Urinary bladder (tissue), 4 donors: ENCODE measurements around the gene MMP17. TPM values are rescaled to one million over a fixed set of nuclear protein-coding genes. Genes with fewer than 3 reads are reported as not detected.

Experiments used
- DNase-seq: peaks from one replicate; pipeline ENCODE4 v3.0.0-alpha.2; 2015; ENCODE audit errors: extremely low spot score
- H3K27ac ChIP-seq: one replicate; pipeline ENCODE4 v1.5.1; 2013; ENCODE audit warnings: low read depth, mild to moderate bottlenecking, moderate library complexity
- H3K36me3 ChIP-seq: one replicate; pipeline ENCODE4 v1.6.1; 2013; ENCODE audit warnings: mild to moderate bottlenecking, moderate library complexity; ENCODE audit not compliant: insufficient read depth
- H3K4me1 ChIP-seq: one replicate; pipeline ENCODE4 v1.6.1; 2013; ENCODE audit warnings: mild to moderate bottlenecking, moderate library complexity; ENCODE audit not compliant: insufficient read depth
- H3K4me3 ChIP-seq: one replicate; pipeline ENCODE4 v1.5.1; 2013; ENCODE audit warnings: low read depth, low read length
- WGBS: extraction: QIAGEN DNeasy Blood & Tissue Kit; methylation state at CpG from one replicate; pipeline ENCODE4 v1.1.7; 2013; 5-methylcytosine and 5-hydroxymethylcytosine counted together
- polyA plus RNA-seq: library from polyadenylated mRNA; stranded (reverse); fragments of 200-250 nt; gene quantifications from one replicate; pipeline ENCODE4 v1.2.3, GENCODE V29; 2013
- total RNA-seq: library from RNA; depleted of rRNA; stranded (reverse); fragments of >200 nt; gene quantifications from one replicate; pipeline ENCODE4 v1.2.3, GENCODE V29; 2014
- donor health status: healthy with polysubstance abuse.
- donor health status: healthy.

Gene MMP17
- total and polyA plus RNA-seq, 2 donors, result 3.9 to 6.9 TPM

GRCh38 chr12:131795064-131795463 is 33.1 kb upstream of the MMP17 start:
- WGBS, result 81% methylated on average over 14 of the region's 14 CpGs
- Histone ChIP-seq H3K4me1 (no peaks in the 10 kb centered on the region), H3K27ac (no peak overlapping the region), H3K4me3 (no peak overlapping the region), H3K36me3 (peaks cover 4% of the 10 kb centered on the region)
- DNase-seq, result no peak

DNA sequence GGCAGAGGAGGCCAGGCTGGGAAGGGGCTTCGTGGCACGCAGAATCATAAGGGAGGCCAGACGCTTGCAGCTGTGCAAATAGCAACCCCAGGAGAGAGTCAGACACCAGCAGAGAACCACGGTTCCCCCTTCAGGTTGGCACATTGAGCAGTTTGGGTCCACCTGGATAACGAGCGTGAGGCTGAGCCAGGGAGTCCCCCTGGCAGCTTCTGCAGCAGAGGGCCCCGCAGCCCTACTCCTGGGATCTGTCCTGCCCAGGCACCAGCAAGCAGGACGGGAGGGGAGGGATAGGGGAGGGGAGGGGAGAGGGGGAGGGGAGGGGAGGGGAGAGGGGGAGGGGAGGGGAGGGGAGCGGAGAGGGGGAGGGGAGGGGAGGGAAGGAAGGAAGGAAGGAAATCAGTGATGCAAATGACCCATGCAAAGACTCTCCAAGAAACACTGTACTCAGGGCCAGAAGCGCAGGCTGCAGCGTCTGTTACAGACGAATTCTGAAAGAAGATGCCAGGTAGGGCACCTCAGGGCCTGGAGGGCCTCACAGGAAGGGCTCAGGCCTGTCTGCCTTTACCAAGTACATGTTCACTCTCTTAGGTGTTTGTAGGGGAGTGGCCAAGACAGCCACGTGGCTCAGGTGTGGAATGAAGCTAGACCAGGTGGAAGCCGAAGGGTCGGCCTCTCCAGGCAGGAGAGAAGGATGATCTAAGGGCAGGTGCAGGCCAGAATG is 32.3 kb upstream of the MMP17 start:
- peaks cover 4% of the 10 kb centered on the region for H3K36me3 ChIP-seq
- no peak overlapping the region for H3K27ac ChIP-seq
- no peaks in the 10 kb centered on the region for H3K4me1 ChIP-seq
- peak; percentile 7 for DNase-seq
- no peak overlapping the region for H3K4me3 ChIP-seq
- 70% methylated on average over 13 of the region's 15 CpGs for WGBS

DNA sequence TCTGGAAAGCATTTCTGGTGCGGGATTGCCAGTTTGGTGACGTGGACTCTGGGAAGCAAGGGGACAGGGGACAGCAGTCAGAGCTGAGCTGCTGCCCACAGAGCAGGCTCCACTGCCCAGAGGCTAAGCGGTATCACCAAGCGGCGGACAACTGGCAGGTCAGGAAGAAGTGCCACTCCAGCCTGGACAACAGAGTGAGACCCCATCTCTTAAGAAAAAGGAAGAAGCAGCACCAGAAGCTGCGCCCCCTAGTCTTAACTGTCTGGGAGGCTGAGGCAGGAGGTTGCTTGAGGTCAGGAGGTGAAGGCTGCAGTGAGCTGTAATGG is 31.8 kb upstream of the MMP17 start:
- Histone ChIP-seq H3K27ac (no peak overlapping the region), H3K4me1 (no peaks in the 10 kb centered on the region), H3K4me3 (no peak overlapping the region), H3K36me3 (peaks cover 4% of the 10 kb centered on the region)
- DNase-seq, result no peak
- WGBS, result 93% methylated on average over 6 of the region's 6 CpGs

DNA sequence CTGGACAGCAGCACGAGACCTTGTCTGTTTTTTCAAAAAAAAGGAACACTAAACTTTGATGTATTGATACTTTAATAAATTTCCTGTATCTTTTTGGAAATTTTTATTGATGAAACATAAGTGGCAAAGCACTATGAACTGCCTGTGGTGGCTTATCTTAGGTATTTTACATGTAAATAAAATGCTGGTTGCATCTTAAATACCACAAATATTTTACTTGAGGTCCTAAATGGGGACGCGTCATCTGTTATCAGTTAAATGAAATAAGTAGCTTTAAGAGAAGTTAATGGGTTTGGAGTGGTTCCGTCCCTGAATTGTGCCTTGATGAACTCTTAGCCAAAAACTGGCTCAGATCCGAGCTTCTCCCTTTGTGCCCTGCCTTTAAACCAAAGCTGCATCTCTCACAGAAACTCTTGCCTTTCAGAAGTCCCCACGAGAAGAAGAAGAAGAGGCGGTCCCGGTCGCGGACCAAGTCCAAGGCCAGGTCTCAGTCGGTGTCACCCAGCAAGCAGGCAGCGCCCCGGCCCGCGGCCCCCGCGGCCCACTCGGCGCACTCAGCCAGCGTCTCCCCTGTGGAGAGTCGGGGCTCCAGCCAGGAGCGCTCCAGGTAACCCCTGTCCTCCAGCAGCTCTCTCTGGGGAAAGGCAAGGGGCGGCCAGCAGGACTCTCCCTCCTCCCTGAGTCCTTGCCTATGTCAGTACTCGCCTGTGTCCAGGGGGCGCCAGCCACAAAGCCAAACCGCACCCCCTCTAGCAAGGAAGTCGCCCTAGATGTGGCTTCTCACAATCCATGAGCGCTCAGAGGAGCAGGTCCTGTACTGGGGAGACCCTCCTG is 31.2 kb upstream of the MMP17 start:
- no peak overlapping the region for H3K4me3 ChIP-seq
- DNase-seq, result no peak
- no peaks in the 10 kb centered on the region for H3K4me1 ChIP-seq
- H3K27ac ChIP-seq, result no peak overlapping the region
- peaks cover 4% of the 10 kb centered on the region for H3K36me3 ChIP-seq
- WGBS, result 90% methylated on average over 28 of the region's 28 CpGs

DNA sequence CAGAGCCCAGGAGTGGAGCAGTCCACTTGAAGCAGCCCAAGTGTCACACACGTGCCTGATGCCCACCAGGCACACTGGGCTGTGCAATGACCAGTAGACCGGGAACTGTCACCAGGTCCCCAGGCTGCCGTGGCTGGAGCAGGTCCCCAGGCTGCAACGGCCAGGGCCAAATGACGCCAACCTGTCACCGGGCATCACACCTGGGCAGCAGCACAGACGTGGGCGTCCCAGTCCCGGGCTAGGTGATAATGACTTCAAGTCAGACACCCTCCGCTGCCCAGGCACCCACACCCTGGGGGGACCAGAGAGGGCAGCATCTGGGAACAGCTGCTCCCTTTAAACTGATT is 30.6 kb upstream of the MMP17 start:
- no peak for DNase-seq
- 87% methylated on average over 10 of the region's 10 CpGs for WGBS
- Histone ChIP-seq H3K4me3 (no peak overlapping the region), H3K36me3 (peaks cover 4% of the 10 kb centered on the region), H3K4me1 (no peaks in the 10 kb centered on the region), H3K27ac (no peak overlapping the region)

DNA sequence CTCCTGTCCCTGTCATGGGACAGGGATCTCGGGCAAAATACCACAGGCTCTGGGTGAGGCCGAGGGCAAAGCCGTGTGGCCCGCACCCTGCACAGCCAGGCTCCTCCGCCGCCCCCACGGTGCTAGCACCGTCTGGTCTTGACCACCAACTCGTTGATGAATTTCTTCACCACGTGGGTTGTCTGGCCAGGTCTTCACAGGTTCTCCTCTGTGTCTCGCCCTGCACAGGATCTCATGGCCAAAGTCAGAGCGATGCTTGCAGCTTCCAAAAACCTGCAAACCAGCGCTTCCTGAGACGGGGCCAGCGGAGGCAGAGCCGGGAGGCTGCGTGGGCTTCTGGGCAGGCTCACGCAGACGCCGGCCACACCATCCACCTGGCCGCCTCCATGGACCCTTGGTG is 29.0 kb upstream of the MMP17 start:
- H3K36me3 ChIP-seq, result peaks cover 4% of the 10 kb centered on the region
- no peak for DNase-seq
- H3K4me3 ChIP-seq, result no peak overlapping the region
- no peak overlapping the region for H3K27ac ChIP-seq
- WGBS, result 93% methylated on average over 21 of the region's 21 CpGs
- H3K4me1 ChIP-seq, result no peaks in the 10 kb centered on the region

DNA sequence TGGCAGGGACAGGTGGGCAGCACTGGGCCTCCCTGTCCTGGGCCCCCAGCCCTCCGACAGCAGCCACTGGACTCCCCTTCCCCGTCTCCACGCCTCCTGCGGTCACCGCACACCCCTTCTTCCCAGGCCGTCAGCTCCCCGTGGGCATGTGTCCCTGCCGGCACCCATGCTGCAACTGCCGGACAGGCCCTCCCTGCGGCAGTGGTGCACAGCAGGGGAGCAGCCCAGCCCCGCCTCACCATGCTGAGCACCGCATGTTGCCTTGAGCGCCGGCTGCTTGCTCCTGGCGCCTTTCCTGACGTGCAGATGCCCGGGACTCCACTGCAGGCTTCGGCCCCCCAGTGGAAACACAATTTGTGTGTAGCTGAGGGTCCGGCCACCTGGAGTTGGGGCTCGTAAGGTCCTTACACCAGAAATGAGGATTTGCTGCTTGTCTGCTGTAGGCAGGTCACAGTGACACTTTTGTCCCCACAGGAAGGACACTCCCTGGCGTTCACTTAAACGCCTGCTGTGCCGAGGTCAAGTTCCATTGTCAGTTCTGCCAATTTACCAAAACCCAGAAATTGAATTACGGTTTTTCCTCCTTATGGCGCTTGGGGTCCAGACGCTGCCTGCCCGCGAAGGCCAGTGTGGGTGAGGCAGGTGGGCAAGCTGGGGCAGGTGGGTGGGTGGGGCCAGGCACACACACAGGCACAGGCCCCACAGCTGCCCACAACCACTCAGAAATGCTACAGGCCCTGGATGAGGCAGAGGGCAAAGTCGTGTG is 28.2 kb upstream of the MMP17 start:
- Histone ChIP-seq H3K4me3 (no peak overlapping the region), H3K4me1 (no peaks in the 10 kb centered on the region), H3K36me3 (peaks cover 4% of the 10 kb centered on the region), H3K27ac (no peak overlapping the region)
- 88% methylated on average over 29 of the region's 29 CpGs for whole genome bisulfite sequencing
- no peak for DNase-seq

DNA sequence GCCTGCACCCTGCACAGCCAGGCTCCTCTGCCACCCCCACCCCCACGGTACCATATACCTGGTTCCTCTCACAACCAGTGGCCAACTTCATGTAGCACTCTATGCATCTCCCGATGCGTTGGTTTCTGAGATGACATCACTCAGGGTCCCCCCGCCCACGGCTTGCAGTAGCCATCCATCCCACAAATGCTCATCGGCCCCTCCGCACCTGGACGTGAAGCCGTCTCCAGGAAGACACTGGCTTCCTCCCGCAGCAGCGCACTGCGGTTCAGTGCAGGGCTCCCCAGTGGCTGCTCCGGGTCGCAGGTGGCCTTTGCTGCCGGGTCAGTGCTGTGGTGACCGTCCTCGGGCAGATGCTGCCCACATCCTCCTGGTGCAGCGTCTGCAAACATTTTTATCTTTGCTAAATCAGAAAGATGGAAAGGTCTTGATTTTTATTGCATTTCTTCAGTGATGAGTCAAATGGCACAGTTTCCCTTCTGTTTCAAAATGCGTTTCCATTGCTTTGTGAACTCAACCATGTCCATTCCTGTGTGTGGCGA is 27.5 kb upstream of the MMP17 start:
- DNase-seq, result no peak
- WGBS, result 85% methylated on average over 20 of the region's 20 CpGs
- H3K36me3 ChIP-seq, result peaks cover 4% of the 10 kb centered on the region

GRCh38 chr12:131801254-131801866 is 26.8 kb upstream of the MMP17 start:
- WGBS, result 78% methylated on average over 35 of the region's 35 CpGs
- Histone ChIP-seq H3K27ac (no peak overlapping the region), H3K4me1 (no peaks in the 10 kb centered on the region), H3K4me3 (no peak overlapping the region), H3K36me3 (peaks cover 4% of the 10 kb centered on the region)
- no peak for DNase-seq

More for the DNA sequence above, 27.5 kb upstream of the MMP17 start:
- no peak overlapping the region for H3K27ac ChIP-seq
- no peak overlapping the region for H3K4me3 ChIP-seq
- H3K4me1 ChIP-seq, result no peaks in the 10 kb centered on the region

GRCh38 chr12:131803961-131804521 is 24.2 kb upstream of the MMP17 start:
- WGBS, result 15% methylated on average over 11 of the region's 11 CpGs
- DNase-seq, result no peak
- peaks cover 3% of the 10 kb centered on the region for H3K36me3 ChIP-seq
- no peak overlapping the region for H3K27ac ChIP-seq
- no peak overlapping the region for H3K4me3 ChIP-seq
- no peaks in the 10 kb centered on the region for H3K4me1 ChIP-seq

DNA sequence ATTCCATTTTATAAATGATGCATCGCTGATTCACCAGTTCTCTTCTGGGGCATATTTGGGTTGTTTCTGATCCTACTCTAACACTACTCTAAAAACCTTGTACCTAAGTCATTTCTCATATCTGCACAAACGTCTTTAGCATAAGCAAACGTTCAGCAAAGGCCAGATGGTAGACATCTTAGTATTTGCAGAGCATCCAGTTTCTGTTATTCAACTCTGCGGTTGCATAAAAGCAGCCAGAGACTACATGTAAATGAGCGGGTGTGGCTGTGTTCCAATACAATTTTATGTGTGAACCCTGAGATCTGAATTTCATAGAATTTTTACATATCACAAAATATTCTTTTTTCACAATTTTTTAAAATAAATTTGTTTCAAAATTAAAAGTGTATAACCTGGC is 22.8 kb upstream of the MMP17 start:
- Histone ChIP-seq H3K4me1 (no peaks in the 10 kb centered on the region), H3K27ac (no peak overlapping the region), H3K36me3 (no peaks in the 10 kb centered on the region), H3K4me3 (no peak overlapping the region)
- DNase-seq, result no peak
- 52% methylated on average over 5 of the region's 5 CpGs for WGBS

- no peaks in the 10 kb centered on the region for H3K4me1 ChIP-seq
- DNase-seq, result no peak
- H3K4me3 ChIP-seq, result no peak overlapping the region
- WGBS, result 81% methylated on average over 7 of the region's 7 CpGs
- no peaks in the 10 kb centered on the region for H3K36me3 ChIP-seq
- no peak overlapping the region for H3K27ac ChIP-seq
Measured at GRCh38 chr12:131806674-131807073, 21.5 kb upstream of the MMP17 start.

GRCh38 chr12:131808744-131809371 is 19.3 kb upstream of the MMP17 start:
- H3K36me3 ChIP-seq, result no peaks in the 10 kb centered on the region
- H3K4me1 ChIP-seq, result no peaks in the 10 kb centered on the region
- 70% methylated on average over 44 of the region's 44 CpGs for WGBS
- H3K4me3 ChIP-seq, result no peak overlapping the region
- H3K27ac ChIP-seq, result no peak overlapping the region
- no peak for DNase-seq
